ENCODE data around the gene CSNK1A1L. TPM values are rescaled to one million over a fixed set of nuclear protein-coding genes. Genes with fewer than 3 reads are reported as not detected.

CSNK1A1L gene
- total and polyA plus RNA-seq, 2 of the 8 experiments (the other 6 are each of a cell fraction or from before 2014, with no cell fraction given), result not detected

DNA sequence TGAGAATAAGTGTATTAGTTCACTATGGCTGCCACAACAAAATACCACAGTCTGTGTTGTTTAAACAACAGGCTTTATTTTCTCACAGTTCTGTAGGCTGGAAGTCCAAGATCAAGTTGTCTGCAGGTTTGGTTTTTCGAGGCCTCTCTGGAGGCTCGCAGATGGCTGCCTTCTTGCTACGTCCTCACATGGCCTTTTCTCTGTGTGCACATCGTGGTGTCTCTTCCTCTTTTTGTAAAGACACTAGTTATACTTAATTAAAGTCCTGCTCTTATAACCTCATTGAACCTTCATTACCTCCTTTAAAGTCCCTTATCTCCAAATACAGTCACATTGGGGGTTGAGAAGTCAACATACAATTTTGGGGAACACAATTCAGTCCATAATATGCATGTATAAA, 10.6 kb downstream of the CSNK1A1L start (continued):
- TF ChIP-seq BACH1 (IDR thresholded peaks at IDR 0.05; ENCODE audit: low read length) (no peak), SIRT6 (IDR thresholded peaks at IDR 0.05; ENCODE audit: low read length) (no peak), PHF8 (conservative IDR thresholded peaks at IDR 0.05; ENCODE audit: low read depth, low read length) (no peak), RFX5 (IDR thresholded peaks at IDR 0.05; ENCODE audit: borderline replicate concordance, low read depth, low read length) (no peak)
- TF ChIP-seq, protein P1, sequence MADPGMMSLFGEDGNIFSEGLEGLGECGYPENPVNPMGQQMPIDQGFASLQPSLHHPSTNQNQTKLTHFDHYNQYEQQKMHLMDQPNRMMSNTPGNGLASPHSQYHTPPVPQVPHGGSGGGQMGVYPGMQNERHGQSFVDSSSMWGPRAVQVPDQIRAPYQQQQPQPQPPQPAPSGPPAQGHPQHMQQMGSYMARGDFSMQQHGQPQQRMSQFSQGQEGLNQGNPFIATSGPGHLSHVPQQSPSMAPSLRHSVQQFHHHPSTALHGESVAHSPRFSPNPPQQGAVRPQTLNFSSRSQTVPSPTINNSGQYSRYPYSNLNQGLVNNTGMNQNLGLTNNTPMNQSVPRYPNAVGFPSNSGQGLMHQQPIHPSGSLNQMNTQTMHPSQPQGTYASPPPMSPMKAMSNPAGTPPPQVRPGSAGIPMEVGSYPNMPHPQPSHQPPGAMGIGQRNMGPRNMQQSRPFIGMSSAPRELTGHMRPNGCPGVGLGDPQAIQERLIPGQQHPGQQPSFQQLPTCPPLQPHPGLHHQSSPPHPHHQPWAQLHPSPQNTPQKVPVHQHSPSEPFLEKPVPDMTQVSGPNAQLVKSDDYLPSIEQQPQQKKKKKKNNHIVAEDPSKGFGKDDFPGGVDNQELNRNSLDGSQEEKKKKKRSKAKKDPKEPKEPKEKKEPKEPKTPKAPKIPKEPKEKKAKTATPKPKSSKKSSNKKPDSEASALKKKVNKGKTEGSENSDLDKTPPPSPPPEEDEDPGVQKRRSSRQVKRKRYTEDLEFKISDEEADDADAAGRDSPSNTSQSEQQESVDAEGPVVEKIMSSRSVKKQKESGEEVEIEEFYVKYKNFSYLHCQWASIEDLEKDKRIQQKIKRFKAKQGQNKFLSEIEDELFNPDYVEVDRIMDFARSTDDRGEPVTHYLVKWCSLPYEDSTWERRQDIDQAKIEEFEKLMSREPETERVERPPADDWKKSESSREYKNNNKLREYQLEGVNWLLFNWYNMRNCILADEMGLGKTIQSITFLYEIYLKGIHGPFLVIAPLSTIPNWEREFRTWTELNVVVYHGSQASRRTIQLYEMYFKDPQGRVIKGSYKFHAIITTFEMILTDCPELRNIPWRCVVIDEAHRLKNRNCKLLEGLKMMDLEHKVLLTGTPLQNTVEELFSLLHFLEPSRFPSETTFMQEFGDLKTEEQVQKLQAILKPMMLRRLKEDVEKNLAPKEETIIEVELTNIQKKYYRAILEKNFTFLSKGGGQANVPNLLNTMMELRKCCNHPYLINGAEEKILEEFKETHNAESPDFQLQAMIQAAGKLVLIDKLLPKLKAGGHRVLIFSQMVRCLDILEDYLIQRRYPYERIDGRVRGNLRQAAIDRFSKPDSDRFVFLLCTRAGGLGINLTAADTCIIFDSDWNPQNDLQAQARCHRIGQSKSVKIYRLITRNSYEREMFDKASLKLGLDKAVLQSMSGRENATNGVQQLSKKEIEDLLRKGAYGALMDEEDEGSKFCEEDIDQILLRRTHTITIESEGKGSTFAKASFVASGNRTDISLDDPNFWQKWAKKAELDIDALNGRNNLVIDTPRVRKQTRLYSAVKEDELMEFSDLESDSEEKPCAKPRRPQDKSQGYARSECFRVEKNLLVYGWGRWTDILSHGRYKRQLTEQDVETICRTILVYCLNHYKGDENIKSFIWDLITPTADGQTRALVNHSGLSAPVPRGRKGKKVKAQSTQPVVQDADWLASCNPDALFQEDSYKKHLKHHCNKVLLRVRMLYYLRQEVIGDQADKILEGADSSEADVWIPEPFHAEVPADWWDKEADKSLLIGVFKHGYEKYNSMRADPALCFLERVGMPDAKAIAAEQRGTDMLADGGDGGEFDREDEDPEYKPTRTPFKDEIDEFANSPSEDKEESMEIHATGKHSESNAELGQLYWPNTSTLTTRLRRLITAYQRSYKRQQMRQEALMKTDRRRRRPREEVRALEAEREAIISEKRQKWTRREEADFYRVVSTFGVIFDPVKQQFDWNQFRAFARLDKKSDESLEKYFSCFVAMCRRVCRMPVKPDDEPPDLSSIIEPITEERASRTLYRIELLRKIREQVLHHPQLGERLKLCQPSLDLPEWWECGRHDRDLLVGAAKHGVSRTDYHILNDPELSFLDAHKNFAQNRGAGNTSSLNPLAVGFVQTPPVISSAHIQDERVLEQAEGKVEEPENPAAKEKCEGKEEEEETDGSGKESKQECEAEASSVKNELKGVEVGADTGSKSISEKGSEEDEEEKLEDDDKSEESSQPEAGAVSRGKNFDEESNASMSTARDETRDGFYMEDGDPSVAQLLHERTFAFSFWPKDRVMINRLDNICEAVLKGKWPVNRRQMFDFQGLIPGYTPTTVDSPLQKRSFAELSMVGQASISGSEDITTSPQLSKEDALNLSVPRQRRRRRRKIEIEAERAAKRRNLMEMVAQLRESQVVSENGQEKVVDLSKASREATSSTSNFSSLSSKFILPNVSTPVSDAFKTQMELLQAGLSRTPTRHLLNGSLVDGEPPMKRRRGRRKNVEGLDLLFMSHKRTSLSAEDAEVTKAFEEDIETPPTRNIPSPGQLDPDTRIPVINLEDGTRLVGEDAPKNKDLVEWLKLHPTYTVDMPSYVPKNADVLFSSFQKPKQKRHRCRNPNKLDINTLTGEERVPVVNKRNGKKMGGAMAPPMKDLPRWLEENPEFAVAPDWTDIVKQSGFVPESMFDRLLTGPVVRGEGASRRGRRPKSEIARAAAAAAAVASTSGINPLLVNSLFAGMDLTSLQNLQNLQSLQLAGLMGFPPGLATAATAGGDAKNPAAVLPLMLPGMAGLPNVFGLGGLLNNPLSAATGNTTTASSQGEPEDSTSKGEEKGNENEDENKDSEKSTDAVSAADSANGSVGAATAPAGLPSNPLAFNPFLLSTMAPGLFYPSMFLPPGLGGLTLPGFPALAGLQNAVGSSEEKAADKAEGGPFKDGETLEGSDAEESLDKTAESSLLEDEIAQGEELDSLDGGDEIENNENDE (IDR thresholded peaks at IDR 0.05; ENCODE audit: insufficient replicate concordance, low read length), result no peak

All from H1 (cell line).